Limb (tissue), 2 donors: ENCODE data around the gene SLC37A1.

Source experiments
- DNase-seq, 2 donors: peaks; one replicate each; pipeline ENCODE4 v3.0.0-alpha.2; 2016; ENCODE audit errors: extremely low spot score in 2 of 2

Gene SLC37A1

DNA sequence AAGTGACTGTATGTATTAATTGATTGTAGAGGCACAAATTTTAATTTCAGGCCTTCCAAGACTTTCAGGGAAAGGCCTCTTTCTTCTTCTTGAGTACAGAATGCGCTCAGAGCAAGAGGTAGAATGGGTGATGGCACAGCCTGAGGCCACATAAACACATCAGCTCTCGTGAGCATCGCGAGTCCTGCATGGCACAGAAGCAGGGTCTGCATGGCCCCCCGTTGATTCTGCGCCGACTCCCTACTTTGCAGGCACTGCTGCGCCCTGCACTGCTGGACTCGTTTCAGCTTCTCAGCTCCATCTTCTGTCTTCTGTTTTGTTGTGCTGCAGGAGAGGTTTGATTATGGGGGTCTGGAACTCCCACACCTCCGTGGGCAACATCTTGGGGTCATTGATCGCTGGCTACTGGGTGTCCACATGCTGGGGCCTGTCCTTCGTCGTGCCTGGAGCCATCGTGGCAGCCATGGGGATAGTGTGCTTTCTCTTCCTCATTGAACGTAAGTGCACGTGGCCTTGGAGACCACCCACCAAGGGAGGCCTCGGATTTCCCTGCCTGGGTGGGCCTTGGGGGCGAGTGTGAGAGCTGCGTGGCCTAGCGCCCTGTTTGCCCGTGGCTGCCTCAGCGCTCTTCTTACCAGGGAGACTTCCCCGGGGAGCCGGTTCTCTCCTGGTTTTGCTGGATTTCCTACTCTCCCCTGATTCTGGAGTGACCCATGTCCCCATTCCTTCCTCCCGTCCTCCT lies 29.6 kb downstream of the SLC37A1 start:
- no peak for DNase-seq

DNA sequence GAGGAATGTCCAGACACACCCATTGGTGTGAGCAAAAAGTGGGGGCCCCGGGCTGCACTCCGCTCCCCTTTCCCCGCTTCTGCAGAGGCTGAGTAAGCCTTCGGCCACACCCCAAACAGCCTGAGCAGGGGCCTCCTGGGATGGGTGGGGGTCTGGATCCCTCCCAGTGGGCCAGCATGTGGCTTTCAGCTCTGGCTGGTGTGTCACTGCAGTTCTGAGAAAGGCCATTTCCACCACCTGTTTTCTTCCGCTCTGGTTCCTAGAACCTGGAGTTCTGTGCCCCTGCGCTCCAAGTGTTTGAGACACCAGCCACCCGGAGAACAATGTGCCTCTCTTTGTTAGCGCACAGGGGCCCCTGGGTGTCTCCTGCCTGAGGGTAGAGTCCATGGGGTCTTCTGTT lies 30.9 kb downstream of the SLC37A1 start:
- DNase-seq, result no peak

DNA sequence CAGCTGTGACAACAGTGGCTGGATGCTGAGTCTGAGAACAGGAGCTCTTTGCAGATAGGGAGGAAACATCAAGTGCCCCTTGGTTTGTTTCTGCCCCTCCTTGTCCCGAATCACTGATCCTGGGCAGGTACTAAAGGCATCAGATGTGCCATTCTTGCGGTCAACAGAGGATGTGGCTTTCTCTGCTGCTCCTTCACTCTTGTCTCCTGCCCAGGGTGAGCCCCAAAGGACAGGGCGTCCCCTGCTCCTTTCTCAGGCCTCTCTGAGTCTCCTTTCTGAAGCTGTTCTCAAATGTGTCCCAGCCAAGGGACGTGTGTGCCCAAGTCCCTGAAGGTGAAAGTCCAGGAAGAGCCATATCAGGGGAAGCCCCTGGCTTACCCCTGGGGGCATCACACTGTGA lies 31.7 kb downstream of the SLC37A1 start:
- DNase-seq, result no peak

DNA sequence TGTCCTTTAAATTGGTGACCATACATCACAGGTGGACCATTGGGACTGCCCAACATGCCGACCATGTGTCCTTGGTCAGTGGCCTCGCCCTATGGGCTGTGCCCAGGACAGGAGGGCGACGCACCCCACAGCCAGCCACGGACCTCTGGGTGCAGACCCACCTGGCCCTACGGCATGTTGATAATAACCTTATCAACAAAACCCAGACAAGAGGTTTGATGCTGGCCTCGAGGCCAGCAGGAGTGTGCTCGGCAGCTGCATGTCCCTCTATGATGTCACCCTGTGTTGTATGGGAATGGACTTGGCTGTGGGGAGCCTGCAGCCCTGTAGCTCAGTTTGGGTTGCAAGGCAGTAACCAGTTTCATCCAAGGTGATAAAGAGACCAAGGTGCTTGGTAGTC lies 32.1 kb downstream of the SLC37A1 start:
- no peak for DNase-seq

DNA sequence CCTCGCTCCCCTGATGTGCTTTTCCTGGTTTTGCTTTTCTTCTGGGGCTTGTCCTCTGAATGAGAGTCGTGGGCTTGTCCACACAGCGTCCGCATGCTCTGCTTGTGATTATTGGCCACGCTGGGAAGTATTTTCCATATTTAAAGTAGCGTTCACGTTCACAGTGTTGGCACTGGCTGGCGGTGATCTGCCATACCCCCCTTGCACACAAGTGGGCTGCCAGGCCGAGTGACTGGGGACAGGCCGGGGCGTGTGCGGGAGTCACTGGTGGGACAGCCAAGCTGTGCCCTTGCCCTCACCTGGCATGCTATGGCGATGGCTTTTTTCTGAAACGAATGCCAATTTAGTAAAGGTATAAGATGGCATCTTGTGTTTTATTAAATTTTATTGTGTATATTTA lies 32.8 kb downstream of the SLC37A1 start:
- DNase-seq, result no peak

DNA sequence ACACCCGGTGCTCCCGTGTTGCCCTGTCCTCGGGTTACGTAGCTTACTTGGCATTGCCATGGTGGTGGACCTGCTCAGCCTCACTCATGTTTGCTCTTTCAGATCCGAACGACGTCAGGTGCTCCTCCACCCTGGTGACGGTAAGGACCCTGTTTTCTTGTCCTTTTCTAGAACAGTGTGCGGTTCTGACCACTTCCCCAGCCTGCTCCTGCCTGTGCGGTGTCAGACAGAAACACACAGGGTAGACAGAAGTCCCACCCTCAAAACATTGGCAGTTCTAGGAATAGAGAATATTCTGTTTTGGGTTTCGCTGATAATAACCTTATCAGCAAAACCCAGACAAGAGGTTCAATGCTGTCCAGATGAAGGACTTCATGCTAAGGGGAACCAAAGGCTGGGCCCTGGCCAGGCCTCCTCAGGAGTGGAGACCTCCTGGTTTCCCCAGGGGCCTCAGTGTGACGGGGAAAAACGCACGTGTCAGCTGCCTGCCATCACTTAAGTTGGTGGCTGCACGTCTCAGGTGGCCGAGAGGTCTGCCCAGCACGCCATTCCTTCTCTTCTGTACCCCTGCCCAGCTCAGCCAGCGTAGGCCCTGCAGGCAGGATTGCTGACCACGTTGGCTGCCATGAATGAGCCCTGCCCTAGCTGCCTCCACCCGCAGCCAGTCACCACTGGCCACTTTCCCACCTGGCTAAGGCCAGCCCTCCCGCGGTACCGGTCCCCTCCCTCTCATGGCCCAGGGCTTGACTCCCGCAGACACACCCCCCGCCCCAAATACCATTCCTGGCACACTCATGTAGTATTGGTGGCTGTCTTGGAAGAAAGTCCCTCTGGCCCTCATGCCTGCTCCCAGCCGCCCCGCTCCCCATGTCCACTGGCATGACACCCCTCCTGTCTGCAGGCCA lies 33.6 kb downstream of the SLC37A1 start:
- DNase-seq, result no peak

DNA sequence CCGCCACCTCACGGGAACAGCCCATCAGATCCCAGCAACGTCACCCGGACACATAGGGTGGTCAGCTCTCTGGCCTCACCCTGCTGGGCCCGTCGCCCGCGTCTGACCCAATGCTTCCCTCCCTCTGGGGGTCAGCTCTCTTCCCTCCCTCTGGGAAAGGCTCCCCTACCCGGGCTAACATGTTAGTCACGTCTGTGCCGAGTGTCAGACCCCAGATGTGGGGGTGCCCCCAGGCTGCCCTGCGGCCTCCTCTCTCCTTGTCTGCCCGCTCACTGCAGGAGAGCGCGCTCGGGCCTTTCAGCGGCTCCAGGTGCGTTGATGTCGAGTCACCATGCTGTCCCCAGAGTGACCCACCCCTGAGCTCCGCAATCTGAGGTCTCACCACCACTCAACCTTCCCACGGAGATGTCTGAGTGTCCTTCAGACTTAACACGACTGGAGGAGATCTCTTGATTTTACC lies 34.3 kb downstream of the SLC37A1 start:
- no peak for DNase-seq

DNA sequence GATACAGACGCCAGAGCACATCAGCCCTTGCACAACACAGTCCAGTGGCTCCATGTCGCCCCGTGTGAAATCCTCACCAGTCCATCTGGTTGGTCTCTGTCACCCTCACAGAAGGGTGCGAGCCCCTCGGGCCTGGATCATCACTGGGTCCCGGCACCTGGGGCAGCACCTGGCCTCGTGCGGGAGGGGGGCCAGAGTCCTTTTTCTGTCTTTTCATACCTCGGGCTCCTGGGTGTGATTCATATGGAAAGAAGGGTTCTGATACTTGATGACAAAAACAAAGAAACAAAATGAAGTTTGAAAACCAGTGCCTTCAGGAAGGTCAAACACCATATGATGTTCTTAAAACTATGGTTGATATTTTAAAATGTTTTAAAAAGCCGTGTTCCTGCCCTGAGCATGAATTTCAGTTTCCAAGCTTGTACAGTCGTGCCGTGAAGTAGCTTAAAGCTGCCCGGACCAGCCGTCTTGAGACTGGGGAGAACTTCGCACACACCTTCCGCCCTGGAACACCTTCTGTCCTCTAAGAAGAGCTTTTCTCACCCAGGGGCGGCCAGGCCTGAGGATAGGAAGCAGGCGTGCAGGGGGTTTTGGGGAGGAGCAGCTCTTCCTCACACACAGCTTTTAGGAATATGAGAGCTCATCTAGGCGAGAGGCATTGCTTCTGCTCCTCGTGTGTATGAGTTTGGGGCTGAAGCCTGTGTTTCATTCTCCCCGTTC lies 35.2 kb downstream of the SLC37A1 start:
- DNase-seq, result no peak

DNA sequence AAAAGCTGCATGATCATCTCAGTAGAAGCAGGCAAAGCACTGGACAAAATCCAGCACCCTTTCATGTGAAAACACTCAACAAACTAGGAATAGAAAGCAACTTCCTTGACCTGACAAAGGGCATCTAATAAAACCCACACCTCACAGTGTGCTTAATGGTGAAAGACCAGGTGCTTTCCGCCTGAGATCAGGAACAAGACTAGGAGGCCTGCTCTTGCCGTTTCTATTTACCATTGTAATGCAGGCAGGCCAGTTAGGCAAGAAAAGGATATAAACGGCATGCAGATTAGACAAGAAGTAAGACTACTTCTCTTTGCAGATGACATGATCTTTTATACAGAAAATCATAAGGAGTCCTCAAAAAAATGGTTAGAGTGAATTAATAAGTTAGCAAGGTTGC lies 37.2 kb downstream of the SLC37A1 start:
- DNase-seq, result no peak

DNA sequence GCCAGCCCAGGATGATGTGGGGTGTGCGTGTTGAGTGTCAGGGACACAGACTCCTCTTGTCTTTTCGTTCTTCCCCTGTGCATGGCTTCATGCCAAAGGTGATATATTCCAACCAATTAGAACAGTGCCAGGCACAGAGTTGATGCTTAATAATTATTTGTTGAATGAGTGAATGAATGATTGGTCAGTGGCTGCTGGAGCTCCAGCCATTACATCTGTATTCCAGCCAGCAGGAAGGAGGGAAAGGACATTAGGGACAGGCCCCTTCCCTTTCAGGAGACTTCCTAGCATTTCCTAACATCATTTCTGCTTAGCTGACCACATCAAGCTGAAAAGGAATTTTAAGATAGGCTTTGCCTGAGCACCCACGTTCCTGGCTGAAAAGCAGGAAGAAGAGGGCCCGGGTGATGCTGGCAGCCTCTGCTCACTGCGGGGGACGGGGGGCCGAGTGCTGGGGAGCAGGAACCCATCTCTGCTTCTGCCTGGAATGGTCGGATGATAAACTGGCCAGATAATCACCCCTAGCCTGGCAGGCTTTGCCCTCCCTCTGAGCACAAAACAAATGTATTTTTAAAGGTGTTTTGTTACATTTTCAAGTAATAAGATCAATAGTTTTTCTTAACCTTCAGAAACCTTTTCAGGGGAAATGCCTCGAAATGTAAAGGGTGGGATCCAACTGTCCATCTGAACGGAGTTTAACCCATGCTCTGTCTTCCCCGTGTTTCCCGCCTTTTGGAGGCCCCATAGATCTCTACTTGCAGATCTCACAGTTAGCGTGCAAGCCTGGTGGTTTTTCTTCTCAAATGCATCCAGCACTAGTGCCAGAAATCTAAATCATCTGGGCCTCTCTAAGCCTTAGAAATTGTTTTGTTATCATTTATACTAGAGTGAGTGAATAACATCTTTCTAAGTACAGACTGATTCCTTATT lies 39.0 kb downstream of the SLC37A1 start:
- no peak for DNase-seq

DNA sequence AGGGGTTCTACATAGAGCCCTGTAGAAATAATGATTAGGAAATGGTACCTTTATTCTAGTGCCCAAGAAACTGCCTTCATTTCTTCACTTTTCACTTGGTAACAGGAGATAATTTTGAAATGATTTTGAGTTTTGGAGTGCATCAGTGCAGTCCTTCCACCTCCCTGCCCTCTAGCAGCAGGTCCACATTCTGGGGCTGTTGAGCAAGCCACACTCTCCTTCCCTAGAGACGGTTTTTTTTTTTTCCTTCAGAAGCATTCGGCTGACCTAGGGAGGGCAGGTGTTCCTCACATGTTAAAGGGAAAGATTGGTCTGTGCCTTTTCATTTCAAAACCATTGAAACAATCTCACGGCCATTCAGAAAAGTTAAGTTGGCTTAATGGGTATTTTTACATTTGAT lies 39.8 kb downstream of the SLC37A1 start:
- peak in 1 of 2 donors; percentile 10 for DNase-seq

DNA sequence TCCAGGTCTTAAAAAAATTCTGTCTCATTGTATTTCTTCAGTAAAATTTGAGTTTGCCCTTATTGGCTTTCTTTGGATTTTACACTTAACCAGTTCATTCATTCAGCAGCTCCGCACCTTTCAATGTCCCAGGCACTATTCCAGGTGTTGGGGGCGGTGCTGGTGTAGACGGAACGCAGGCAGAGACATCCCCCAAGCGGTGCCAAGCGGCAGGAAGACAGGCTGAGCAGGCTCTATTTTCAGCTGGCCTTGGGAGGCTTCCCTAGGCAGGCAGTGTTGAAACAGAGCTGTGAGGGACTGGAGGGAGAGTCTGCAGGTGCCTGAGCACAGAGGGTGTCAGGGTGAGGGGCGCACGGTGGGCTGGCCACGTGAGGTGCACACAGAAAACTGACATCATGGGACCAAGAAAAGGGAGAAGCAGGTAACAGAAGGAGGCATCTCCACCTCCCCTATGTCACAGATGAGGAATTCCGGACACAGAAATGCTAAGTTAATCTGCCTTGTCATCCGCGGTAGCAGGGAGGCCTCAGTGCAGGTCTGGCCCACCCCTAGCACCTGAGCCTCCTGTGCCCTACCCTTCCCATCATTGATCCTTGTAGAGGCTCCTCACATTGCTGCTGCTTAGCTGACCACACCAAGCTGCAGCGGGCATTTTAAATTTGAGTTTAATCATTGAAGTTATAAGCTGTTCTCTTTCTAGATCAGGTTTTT lies 40.8 kb downstream of the SLC37A1 start:
- peak in 1 of 2 donors; percentile 18 for DNase-seq

DNA sequence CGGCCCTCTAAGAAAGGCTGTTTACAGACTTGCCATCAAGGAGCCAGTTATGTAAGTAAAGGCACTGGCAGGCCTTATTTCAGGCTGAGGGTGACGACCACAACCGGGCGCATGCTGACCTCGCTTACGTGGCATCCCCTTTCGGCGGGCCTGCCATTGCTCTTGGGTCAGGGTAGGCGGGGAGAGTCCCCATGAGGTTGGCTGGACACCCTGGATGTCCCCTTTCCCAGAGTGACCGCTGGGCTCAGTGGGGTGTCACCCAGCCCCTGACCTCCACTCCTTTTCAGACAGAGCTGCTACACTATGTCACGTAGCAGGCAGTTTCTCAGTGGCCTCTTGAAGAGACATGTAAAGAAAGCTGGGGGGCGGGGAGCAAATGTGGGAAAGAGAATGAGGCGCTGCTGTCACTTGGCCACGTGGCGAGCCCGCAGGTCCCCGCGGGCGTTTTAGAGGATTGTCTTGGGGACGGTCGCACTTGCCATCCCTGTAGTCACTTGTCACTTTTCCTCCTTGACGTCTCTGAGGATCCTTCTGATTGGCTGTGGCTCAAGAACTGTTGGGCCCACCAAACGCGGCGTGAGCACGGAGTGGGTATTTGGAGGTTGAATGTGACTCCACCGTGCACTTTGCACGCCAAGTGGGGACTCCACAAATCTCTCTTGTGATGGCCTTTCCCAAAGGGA lies 42.2 kb downstream of the SLC37A1 start:
- peak in 1 of 2 donors; percentile 20 for DNase-seq

DNA sequence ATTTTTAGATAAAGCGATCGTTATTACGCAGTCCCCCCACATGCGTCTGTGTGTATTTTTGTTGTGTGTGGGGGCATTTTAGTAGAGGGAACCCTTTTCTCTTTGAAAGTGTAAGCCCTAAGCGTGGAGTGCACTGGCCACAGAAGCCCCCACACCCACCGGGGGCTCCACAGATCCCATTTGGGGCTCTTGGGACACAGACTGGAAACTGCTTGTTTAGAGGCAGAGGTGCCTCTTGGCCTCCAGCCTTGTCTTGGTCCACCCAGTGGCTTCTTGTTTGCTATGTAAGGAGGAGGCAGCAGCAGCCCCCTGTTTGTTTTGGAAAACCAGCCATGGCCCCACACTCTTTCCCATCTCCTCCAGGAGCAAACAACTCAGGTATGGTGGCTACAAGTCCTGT lies 42.8 kb downstream of the SLC37A1 start:
- DNase-seq, result no peak

DNA sequence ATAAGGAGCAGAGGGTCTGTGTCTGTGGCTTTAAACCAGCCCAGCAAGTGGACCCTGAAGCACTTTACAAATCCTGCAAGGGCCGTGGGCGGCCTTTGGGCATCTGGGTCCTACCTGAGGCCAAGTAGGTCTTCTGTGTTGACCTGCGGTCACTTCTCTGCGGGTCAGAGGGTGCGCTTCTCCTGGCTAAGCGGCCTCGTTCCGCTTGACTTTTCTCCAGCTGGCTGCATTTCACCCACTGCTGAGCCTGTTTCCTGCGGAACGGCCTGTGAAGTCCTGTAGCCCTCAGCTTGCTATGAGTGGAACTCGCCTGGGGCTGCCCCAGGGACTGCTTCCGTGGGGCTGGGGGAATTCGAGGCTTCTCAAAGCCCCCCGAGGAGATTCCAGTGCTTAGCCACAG lies 43.3 kb downstream of the SLC37A1 start:
- DNase-seq, result peak in 1 of 2 donors; percentile 24

DNA sequence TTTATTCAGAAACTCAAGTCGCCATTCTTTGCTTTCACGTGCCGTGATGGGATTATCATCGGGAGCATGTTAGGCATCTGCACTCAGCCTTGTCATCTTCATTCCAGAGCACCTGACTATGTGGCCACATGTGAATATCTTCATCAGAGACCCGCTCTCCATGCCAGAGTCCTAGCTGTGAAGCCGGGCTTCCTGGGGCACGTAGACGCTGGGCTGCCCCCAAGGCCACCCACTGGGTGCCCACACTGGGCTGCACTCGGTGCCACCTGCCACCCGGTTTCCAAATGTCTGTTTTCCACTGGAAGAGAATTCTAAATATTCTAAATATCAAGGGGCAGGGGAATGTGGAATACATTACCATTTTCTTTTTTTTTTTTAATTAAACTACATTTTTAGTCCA lies 43.8 kb downstream of the SLC37A1 start:
- DNase-seq, result peak in 1 of 2 donors; percentile 9

DNA sequence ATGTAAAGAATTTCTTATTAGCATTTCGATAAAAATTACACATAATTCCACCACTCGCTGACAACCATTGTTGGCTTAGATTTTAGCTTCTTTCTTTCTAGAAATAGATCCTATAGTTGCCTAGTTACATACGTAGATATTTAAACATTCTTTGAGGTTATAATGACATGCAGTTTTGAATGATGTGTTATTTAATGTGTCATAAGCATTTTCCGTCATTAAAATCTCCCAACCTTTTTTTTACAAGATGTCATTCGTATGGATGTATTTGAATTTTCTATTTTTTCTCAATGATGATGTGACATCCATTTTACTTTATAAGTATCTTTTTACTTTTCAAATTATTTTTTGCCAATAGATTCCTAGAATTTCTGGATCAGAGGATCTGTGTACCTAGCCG lies 44.7 kb downstream of the SLC37A1 start:
- DNase-seq, result no peak

DNA sequence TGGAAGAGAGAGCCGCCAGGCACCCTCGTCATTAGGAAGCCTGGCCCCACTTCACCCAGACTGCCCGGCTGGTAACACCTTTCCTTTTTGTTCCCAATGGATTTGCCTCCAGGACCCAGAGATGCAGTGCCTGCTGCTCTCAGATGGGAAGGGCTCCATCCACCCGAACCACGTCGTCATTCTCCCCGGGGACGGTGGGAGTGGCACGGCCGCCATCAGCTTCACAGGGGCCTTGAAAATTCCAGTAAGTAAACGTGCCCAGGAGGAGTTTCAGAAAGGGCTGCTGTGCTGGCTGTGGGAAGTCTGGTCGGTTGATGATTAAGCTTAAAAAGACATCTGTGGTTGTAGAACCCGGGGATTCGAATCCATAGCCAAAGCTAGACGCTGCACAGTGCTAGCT lies 45.2 kb downstream of the SLC37A1 start:
- DNase-seq, result peak in 1 of 2 donors; percentile 18

DNA sequence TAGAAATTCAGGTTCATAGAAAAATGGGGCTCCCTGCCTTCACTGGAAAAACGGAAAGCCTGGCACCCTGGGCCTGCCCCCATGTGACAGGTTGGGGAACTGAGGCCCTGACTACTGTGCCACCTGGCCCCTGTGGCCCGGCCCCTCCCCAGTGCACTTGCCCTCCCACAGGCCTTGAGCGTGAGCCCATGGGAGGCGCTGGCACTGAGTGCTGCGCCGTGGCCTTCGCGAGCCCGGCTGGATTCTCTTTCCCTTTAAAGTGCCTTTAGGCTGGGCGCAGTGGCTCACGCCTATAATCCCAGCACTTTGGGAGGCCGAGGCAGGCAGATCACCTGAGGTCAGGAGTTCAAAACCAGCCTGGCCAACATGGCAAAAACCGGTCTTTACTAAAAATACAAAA lies 45.7 kb downstream of the SLC37A1 start:
- peak in 1 of 2 donors; percentile 7 for DNase-seq
